HCT116 (cell line): Measurements from ENCODE around the gene THRAP3. TPM values are rescaled to one million over a fixed set of nuclear protein-coding genes. Genes with fewer than 3 reads are reported as not detected.

Source experiments
- ATAC-seq: fragments of 200-7000 bp; cut with Tn5 transposase; 2 replicates; pipeline ENCODE4 v1.9.1; 2020; ENCODE audit warnings: mild to moderate bottlenecking, moderate library complexity
- BruUV-seq: library from RNA; stranded (reverse); fragments of 400-500 nt; replicated peaks from 2 replicates; lab custom pipeline; 2021; lab: Mats Ljungman, UMichigan
- CTCF ChIA-PET: fragments of 300-600 bp; sonication (Branson Sonifier 250); formaldehyde crosslinking; loops from one replicate; lab custom pipeline; 2021; ENCODE audit warnings: antibody characterized with exemption; lab: Charles Lee
- POLR2A ChIA-PET: fragments of 300-600, 350-600 bp; sonication (Branson Sonifier 250); formaldehyde crosslinking; loops from one replicate; lab custom pipeline; 2021; ENCODE audit warnings: antibody characterized with exemption; lab: Charles Lee
- RAD21 ChIA-PET, 2 experiments: fragments of 300-600 bp; sonication (Branson Sonifier 250); formaldehyde crosslinking; loops; one replicate each; lab custom pipeline; 2023; ENCODE audit warnings: low total read pairs in 2 of 2; ENCODE audit not compliant: uncharacterized antibody in 2 of 2, unreplicated experiment in 2 of 2, low non-redundant PET in 1 of 2; lab: Charles Lee
- DNase-seq: peaks from one replicate; pipeline ENCODE4 v3.0.0-alpha.2; 2010; ENCODE audit warnings: low read depth, low spot score
- H2AFZ ChIP-seq: fragments of 200-600 bp; shearing (Covaris generic), sonication (generic); 2 replicates; pipeline ENCODE4 v1.6.1; 2017; ENCODE audit warnings: low read depth, mixed run types, mixed read lengths, antibody characterized with exemption, low read length; ENCODE audit not compliant: poor library complexity, severe bottlenecking
- H3K27ac ChIP-seq: 2 replicates; pipeline ENCODE4 v1.5.1; 2012; ENCODE audit warnings: low read depth, low read length
- H3K27me3 ChIP-seq: fragments of 200-600 bp; sonication (generic); 2 replicates; pipeline ENCODE4 v1.6.1; 2016; ENCODE audit warnings: mixed run types, low read length, mixed read lengths; ENCODE audit not compliant: insufficient read depth
- H3K36me3 ChIP-seq, 2 experiments: fragments of 200-500 bp in 1 of 2; fragments of 200-600 bp in 1 of 2; sonication (Bioruptor generic) in 1 of 2; sonication (generic) in 1 of 2; 2 replicates each; pipeline versions ENCODE4 v1.5.1 to v1.6.1; 2014 to 2016; ENCODE audit warnings: low read length in 2 of 2, inconsistent platforms in 1 of 2, mixed read lengths in 1 of 2, mixed run types in 1 of 2; ENCODE audit not compliant: insufficient read depth in 2 of 2, control insufficient read depth in 1 of 2
- H3K4me1 ChIP-seq, 2 experiments: fragments of 200-600 bp in 1 of 2; sonication (generic) in 1 of 2; 2 replicates each; pipeline versions ENCODE4 v1.5.1 to v1.6.1; 2012 to 2017; ENCODE audit warnings: low read length in 2 of 2, inconsistent platforms in 1 of 2, mild to moderate bottlenecking in 1 of 2, mixed read lengths in 1 of 2, mixed run types in 1 of 2, moderate library complexity in 1 of 2; ENCODE audit not compliant: insufficient read depth in 2 of 2, control insufficient read depth in 1 of 2
- H3K4me2 ChIP-seq: fragments of 200-600 bp; sonication (generic); 2 replicates; pipeline ENCODE4 v1.6.1; 2017; ENCODE audit warnings: mixed run types, low read length, mixed read lengths
- H3K4me3 ChIP-seq, 2 experiments: fragments of 200-600 bp in 1 of 2; sonication (generic) in 1 of 2; replicated peaks in 1 of 2; 2 replicates each; pipeline ENCODE4 v1.5.1; 2011 to 2016; ENCODE audit warnings: low read length in 2 of 2, control low read depth in 1 of 2, low read depth in 1 of 2, mild to moderate bottlenecking in 1 of 2, mixed read lengths in 1 of 2, mixed run types in 1 of 2
- H3K79me2 ChIP-seq: fragments of 200-600 bp; sonication (generic); 2 replicates; pipeline ENCODE4 v1.6.1; 2017; ENCODE audit warnings: mild to moderate bottlenecking, mixed run types, low read length, moderate library complexity, mixed read lengths; ENCODE audit not compliant: insufficient read depth
- H3K9ac ChIP-seq: fragments of 200-600 bp; sonication (generic); 2 replicates; pipeline ENCODE4 v1.6.1; 2016; ENCODE audit warnings: low read length, mixed read lengths
- H3K9me2 ChIP-seq: fragments of 200-600 bp; sonication (generic), shearing (Covaris generic); 2 replicates; pipeline ENCODE4 v1.6.1; 2017; ENCODE audit warnings: mixed run types, mild to moderate bottlenecking, moderate library complexity; ENCODE audit not compliant: insufficient read depth
- H3K9me3 ChIP-seq, 2 experiments: fragments of 200-500 bp in 1 of 2; fragments of 200-600 bp in 1 of 2; sonication (Bioruptor generic) in 1 of 2; sonication (generic) in 1 of 2; 2 replicates each; pipeline ENCODE4 v1.6.1; 2014 to 2017; ENCODE audit warnings: low read length in 2 of 2, mixed read lengths in 2 of 2, inconsistent platforms in 1 of 2, low read depth in 1 of 2, mild to moderate bottlenecking in 1 of 2, mixed run types in 1 of 2, moderate library complexity in 1 of 2; ENCODE audit not compliant: control insufficient read depth in 1 of 2, insufficient read depth in 1 of 2
- H4K20me1 ChIP-seq: fragments of 200-600 bp; sonication (generic), shearing (Covaris generic); 2 replicates; pipeline ENCODE4 v1.6.1; 2017; ENCODE audit warnings: mixed run types, mild to moderate bottlenecking, moderate library complexity; ENCODE audit not compliant: insufficient read depth
- ATF3 ChIP-seq: IDR thresholded peaks from 2 replicates; pipeline ENCODE4 v1.6.1; 2012
- CBX3 ChIP-seq: IDR thresholded peaks from 2 replicates; pipeline ENCODE4 v1.6.1; 2012; ENCODE audit warnings: low read depth
- EGR1 ChIP-seq: IDR thresholded peaks from 2 replicates; pipeline ENCODE4 v1.6.1; 2012; ENCODE audit warnings: low read depth
- MAX ChIP-seq: IDR thresholded peaks from 2 replicates; pipeline ENCODE4 v1.6.1; 2012
- POLR2A ChIP-seq: IDR thresholded peaks from 2 replicates; pipeline ENCODE4 v1.7.0; 2011; ENCODE audit warnings: borderline replicate concordance; ENCODE audit not compliant: insufficient read depth, insufficient read length; ENCODE audit errors: extremely low read depth
- POLR2AphosphoS5 ChIP-seq: IDR thresholded peaks from 2 replicates; pipeline ENCODE4 v1.6.1; 2011; ENCODE audit warnings: mild to moderate bottlenecking, low read depth, low read length, moderate library complexity
- RAD21 ChIP-seq: IDR thresholded peaks from 2 replicates; pipeline ENCODE4 v1.6.1; 2012; ENCODE audit warnings: low read depth, mild to moderate bottlenecking
- REST ChIP-seq: IDR thresholded peaks from 2 replicates; pipeline ENCODE4 v1.6.1; 2012; ENCODE audit warnings: low read depth
- SIN3A ChIP-seq: IDR thresholded peaks from 2 replicates; pipeline ENCODE4 v1.6.1; 2012; ENCODE audit warnings: low read depth
- SP1 ChIP-seq: IDR thresholded peaks from 2 replicates; pipeline ENCODE4 v1.6.1; 2012; ENCODE audit warnings: low read depth
- ZBTB33 ChIP-seq: IDR thresholded peaks from 2 replicates; pipeline ENCODE4 v1.6.1; 2011; ENCODE audit warnings: mild to moderate bottlenecking, low read length, moderate library complexity; ENCODE audit not compliant: insufficient replicate concordance; ENCODE audit errors: extremely low read depth
- ZFX ChIP-seq: fragments of 450-650 bp; IDR thresholded peaks from 2 replicates; pipeline ENCODE4 v1.6.1; 2017
- intact Hi-C: fragments of 100-400 bp; cut with micrococcal nuclease; formaldehyde crosslinking; loops from 2 replicates; pipeline ENCODE4 v1.10.0; 2022
- total RNA-seq: library from RNA; stranded (reverse); gene quantifications from one replicate; pipeline ENCODE4 v1.2.1, GENCODE V29; 2021; ENCODE audit not compliant: unreplicated experiment

Gene THRAP3
- total RNA-seq, 1 experiment from 2014 or later, result 144 TPM

- H3K9ac ChIP-seq, result no peak overlapping the region
- RAD21 ChIA-PET, result no interaction called here
- peaks cover 2 to 10% of the 10 kb centered on the region in 2 experiments; a peak in 2 of 4 replicates for H3K36me3 ChIP-seq
- intact Hi-C loops, result no loop called here
- H3K79me2 ChIP-seq, result no peaks in the 10 kb centered on the region
- H3K4me2 ChIP-seq, result no peak overlapping the region
- CTCF ChIA-PET, result interaction anchor here (1.3 kb wide), 1 partner anchor 9 kb away, joined by 8 read pairs; no protein-coding TSS in a partner anchor
- no peaks in the 10 kb centered on the region for H3K9me2 ChIP-seq
- no peak overlapping the region for H3K4me3 ChIP-seq
- H3K27me3 ChIP-seq, result no peaks in the 10 kb centered on the region
- DNase-seq, result no peak
- BruUV-seq, result no TSS peak
- H3K4me1 ChIP-seq, result peaks cover 4 to 23% of the 10 kb centered on the region in 2 experiments; a peak in 1 of 4 replicates
- H2AFZ ChIP-seq, result no peak overlapping the region
- H3K27ac ChIP-seq, result no peak overlapping the region
- H3K9me3 ChIP-seq, result no peaks in the 10 kb centered on the region
- no peak for TF ChIP-seq REST
- no peak for TF ChIP-seq ZFX
- no peak for TF ChIP-seq POLR2AphosphoS5
- TF ChIP-seq ZBTB33, result no peak
- TF ChIP-seq RAD21, result no peak
- no peak for TF ChIP-seq CBX3
- TF ChIP-seq POLR2A, result no peak
- no peak for TF ChIP-seq SIN3A
- no peak for TF ChIP-seq EGR1
- TF ChIP-seq MAX, result no peak
- TF ChIP-seq ATF3, result no peak
- TF ChIP-seq SP1, result no peak
- TF ChIP-seq, all 23 proteins: peak for 0
- POLR2A ChIA-PET, result interaction anchor here (0.7 kb wide), 1 partner anchor 1169 kb away, joined by 3 read pairs; no protein-coding TSS in a partner anchor
- H4K20me1 ChIP-seq, result no peaks in the 10 kb centered on the region
- ATAC-seq, result no peak
Measured at GRCh38 chr1:36309397-36309796, 85.2 kb downstream of the THRAP3 start.
